ENCODE measurements around the gene SLC47A2. TPM values are rescaled to one million over a fixed set of nuclear protein-coding genes. Genes with fewer than 3 reads are reported as not detected.

Gene SLC47A2, protein sequence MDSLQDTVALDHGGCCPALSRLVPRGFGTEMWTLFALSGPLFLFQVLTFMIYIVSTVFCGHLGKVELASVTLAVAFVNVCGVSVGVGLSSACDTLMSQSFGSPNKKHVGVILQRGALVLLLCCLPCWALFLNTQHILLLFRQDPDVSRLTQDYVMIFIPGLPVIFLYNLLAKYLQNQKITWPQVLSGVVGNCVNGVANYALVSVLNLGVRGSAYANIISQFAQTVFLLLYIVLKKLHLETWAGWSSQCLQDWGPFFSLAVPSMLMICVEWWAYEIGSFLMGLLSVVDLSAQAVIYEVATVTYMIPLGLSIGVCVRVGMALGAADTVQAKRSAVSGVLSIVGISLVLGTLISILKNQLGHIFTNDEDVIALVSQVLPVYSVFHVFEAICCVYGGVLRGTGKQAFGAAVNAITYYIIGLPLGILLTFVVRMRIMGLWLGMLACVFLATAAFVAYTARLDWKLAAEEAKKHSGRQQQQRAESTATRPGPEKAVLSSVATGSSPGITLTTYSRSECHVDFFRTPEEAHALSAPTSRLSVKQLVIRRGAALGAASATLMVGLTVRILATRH
- total RNA-seq, result not detected in 2 replicates

DNA sequence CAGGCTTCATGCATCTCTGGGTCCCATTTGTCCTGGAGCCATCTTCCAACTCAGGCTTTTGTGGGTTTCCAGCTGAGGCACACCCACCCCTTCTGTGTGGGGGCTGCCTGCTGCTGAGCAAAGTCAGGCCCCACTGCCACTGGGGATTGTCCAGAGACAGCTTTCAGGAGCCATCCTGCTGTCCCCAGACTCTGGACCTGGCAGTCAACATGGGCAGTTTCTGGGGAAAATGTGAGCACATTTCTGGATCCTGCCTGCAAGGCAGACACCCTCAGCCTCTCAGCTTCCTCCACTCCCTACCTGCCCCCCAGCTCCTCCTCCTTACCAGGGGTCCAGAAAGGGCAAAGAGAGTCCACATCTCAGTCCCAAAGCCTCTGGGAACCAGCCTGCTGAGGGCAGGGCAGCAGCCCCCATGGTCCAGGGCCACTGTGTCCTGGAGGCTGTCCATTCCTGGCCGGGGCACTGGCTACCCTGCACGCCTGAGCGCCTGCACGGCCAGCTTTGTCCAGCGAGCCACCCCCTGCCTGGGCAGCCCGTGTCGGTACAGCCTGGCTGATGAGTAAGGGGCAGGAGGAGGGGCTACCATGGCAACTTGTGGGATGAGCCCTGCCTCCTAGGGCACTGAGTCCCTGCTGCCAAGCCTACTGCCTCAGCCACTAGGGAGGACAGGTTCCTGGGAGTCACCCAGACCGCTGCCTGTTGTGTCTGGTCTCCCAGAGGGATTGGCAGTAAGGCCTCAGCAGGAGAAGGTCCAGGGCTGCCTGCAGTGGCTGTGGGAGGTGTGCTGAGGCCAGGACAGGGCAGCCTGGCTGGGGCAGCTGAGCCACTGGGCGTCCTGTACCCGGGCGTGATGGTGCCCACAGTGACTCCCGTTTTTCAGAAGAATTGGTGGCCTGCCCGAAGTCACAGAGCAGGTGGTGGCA lies at the start of gene SLC47A2:
Gene SLC47A2 (minus strand): TSS at position 477 of the 923 bp plus-strand sequence. CDS start 29 bp downstream, at position 448.

DNA sequence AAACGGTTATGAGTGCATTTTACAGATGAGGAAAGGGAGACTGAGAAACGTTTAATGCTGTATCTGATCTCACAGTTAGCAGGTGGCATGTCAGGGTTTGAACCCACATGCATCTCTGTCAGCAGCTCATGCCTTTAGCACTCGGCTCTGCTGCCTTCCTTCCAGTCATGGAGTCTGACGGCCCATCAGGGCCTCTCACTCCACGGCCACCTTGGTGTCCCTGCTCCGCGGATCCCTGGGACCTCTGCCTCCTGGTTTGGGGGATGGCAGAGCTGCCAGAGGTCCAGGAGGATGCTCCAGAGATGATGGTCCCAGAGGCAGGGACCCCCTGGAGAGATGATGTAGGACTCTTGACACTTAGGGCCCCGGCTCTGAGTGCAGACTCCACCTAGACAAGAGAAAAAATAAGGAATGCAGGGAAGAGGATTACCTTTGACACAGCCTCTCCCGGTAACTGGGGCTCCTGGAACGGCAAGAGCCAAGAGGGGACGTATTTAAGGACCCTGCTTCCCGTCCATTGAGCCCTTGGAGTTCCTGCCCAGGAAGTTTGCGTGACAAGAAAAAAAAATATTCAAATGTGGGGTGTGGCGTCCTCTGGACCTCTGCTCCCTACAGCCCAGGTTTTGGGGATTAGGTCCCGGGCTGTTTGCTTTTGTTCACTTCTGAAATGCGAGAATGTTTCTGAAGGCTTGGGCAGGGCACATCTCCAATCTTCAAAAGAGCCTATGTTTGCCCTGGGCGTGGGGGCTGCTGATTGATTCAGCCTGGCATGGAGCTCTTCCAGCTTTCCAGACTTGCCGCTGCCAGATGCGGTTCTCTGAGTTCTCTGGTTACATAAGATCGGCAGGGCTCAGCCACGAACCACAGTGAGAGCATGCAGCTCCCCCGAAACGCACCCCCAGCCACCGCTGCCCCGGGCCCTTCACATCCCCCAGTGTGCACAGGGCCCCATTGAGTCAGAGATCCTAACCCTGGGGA lies 31.7 kb upstream of the SLC47A2 start, which contains the start of gene ALDH3A1:
Gene ALDH3A1 (minus strand): TSS at position 470 of the 978 bp plus-strand sequence. CDS start 3,169 bp downstream, outside the sequence.

DNA sequence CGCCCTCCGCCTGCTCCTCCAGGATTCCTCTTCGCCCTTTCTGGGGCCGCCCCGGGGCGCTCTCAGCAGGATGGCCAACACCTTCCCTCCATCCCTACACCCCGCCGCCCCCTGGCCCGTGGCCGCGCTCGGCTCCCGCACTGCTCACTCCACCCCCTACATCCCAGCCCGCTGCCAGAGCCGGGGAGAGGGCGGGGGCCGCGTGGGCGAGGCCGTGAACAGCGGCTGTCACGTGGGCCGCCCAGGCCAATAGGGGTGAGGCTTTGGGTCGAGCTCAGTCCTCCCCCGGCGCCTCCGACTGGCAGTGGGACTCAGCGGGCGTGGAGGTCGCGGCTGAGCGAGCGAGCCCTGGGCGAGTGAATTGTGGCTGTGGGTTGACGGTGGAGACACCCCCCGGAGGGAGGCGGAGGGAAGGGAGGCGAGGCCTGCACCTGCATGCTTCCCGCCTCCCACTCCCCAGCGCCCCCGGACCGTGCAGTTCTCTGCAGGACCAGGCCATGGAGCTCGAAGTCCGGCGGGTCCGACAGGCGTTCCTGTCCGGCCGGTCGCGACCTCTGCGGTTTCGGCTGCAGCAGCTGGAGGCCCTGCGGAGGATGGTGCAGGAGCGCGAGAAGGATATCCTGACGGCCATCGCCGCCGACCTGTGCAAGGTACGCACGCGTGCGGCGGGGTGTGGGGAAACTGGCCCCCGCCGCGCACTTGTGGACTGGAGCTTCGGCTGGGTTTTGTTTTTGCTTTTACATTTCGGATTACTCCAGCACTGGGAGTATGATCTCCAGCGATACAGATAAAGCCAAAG lies 67.7 kb downstream of the SLC47A2 start, which contains the start of gene ALDH3A2:
Gene ALDH3A2 (plus strand): TSS at position 277 of the 799 bp plus-strand sequence. CDS start 221 bp downstream, at position 498.

Other genes starting within 250 kb of the SLC47A2 start
- gene SLC47A1, start 182.7 kb downstream of the SLC47A2 start, total RNA-seq, result 3.4 and 4.1 TPM in 2 replicates
- gene ALDH3A2, start 67.8 kb downstream of the SLC47A2 start, total RNA-seq, result 27.0 and 40.1 TPM in 2 replicates
- 0.36 and 0.38 TPM in 2 replicates for gene ALDH3A1, start 31.7 kb upstream of the SLC47A2 start, total RNA-seq
- 17.0 and 22.8 TPM in 2 replicates for gene ULK2, start 151.4 kb upstream of the SLC47A2 start, total RNA-seq